Measurements from ENCODE around the gene MYOM3. TPM values are rescaled to one million over a fixed set of nuclear protein-coding genes. Genes with fewer than 3 reads are reported as not detected.

The MYOM3 gene
- total and polyA plus RNA-seq, 2 of the 13 experiments (the other 11 are each of a cell fraction or from before 2014, with no cell fraction given) = 5.8 to 15.3 TPM

- H4K20me1 ChIP-seq (ENCODE audit: insufficient read depth, low read length) = no peaks in the 10 kb centered on the region
- DNase-seq (ENCODE audit: low spot score) (peak; percentile 75), FAIRE-seq (peak; percentile 49), ATAC-seq (peak; percentile 19)
- intact Hi-C loops (cut with micrococcal nuclease; ENCODE audit: unreplicated experiment) = no loop called here
- peak overlapping the region; percentile 66 for H3K4me2 ChIP-seq (ENCODE audit: low read depth, low read length)
- no TSS peak for BruUV-seq (replicated peaks)
- H3K9me3 ChIP-seq (ENCODE audit: low read length) = no peaks in the 10 kb centered on the region
- ChIA-PET CTCF (ENCODE audit: low intra/inter-chr PET ratio, low total read pairs) (no interaction called here), POLR2A (interaction anchor here (1.2 to 4.3 kb wide), 5 partner anchors 11 to 69 kb away, joined by 3 to 44 read pairs (median 7); partner anchors contain the start of gene IL22RA1)
- H2AFZ ChIP-seq (ENCODE audit: low read length) = no peak overlapping the region
- H3K4me1 ChIP-seq (ENCODE audit: insufficient read depth, low read length) = peaks cover 79% of the 10 kb centered on the region
- H3K9ac ChIP-seq (ENCODE audit: insufficient read depth, low read depth, low read length) = no peak overlapping the region
- peak overlapping the region; percentile 79 for H3K27ac ChIP-seq (ENCODE audit: extremely low read length, insufficient read depth, low read length)
- H3K36me3 ChIP-seq (replicated peaks in 1 of 2; ENCODE audit: control insufficient read depth in 1 of 2, insufficient read depth in 2 of 2, low read length in 2 of 2) = no peaks in the 10 kb centered on the region
- in situ Hi-C loops (cut with HindIII; ENCODE audit: extremely low pct_ligation_motif_present, low pct_unique_long_range_greater_than_20kb) = no loop called here
- WGBS (ENCODE audit: low lambda C conversion rate) = 24% methylated on average over 8 of the region's 8 CpGs
- H3K27me3 ChIP-seq (ENCODE audit: control insufficient read depth in 1 of 2, insufficient read depth in 2 of 2, low read length in 2 of 2) = 0 out of 5 replicates have a peak, but pooled peaks cover 0 to under 1% of the 10 kb centered on the region in 2 experiments
- no peaks in the 10 kb centered on the region for H3K79me2 ChIP-seq (ENCODE audit: insufficient read depth, low read length)
- peak overlapping the region in 1 of 3 experiments; percentile 27; a peak in 2 of 6 replicates for H3K4me3 ChIP-seq (replicated peaks in 1 of 3; ENCODE audit: insufficient read depth in 1 of 3, low read depth in 2 of 3, low read length in 3 of 3)
- TF ChIP-seq SKIL (CRISPR knock-in tag; IDR thresholded peaks at IDR 0.05; ENCODE audit: borderline replicate concordance) (peak; percentile 95), SETDB1 (CRISPR knock-in tag; IDR thresholded peaks at IDR 0.05; ENCODE audit: borderline replicate concordance) (no peak), U2AF1 (optimal IDR thresholded peaks at IDR 0.05; ENCODE audit: low read depth, low read length) (no peak), ZNF460 (CRISPR knock-in tag; IDR thresholded peaks at IDR 0.05; ENCODE audit: borderline replicate concordance) (peak; percentile 90), SCMH1 (CRISPR knock-in tag; IDR thresholded peaks at IDR 0.05; ENCODE audit: borderline replicate concordance) (no peak), MTF1 (CRISPR knock-in tag; IDR thresholded peaks at IDR 0.05) (no peak), PRDM15 (CRISPR knock-in tag; IDR thresholded peaks at IDR 0.05) (no peak), NFKB2 (CRISPR knock-in tag; IDR thresholded peaks at IDR 0.05; ENCODE audit: borderline replicate concordance) (no peak), AGO1 (IDR thresholded peaks at IDR 0.05; ENCODE audit: low read depth, low read length, poor library complexity, severe bottlenecking) (no peak), EP300 (IDR thresholded peaks at IDR 0.05; ENCODE audit: low read depth in 2 of 2, low read length in 2 of 2) (peak in 1 of 2 experiments; percentile 84; a peak in 2 of 4 replicates), EP300 (CRISPR knock-in tag; IDR thresholded peaks at IDR 0.05; ENCODE audit: borderline replicate concordance) (peak; percentile 67; the same call in 1 of the 2 replicates), ZFP36L1 (CRISPR knock-in tag; IDR thresholded peaks at IDR 0.05) (no peak), TBP (CRISPR knock-in tag; IDR thresholded peaks at IDR 0.05) (no peak), KDM3A (CRISPR knock-in tag; IDR thresholded peaks at IDR 0.05; ENCODE audit: low read depth) (no peak; the same call in 1 of the 2 replicates), SPEN (CRISPR knock-in tag; IDR thresholded peaks at IDR 0.05; ENCODE audit: low read depth) (no peak), ZC3H4 (CRISPR knock-in tag; IDR thresholded peaks at IDR 0.05; ENCODE audit: borderline replicate concordance) (no peak), TAF1 (CRISPR knock-in tag; IDR thresholded peaks at IDR 0.05) (no peak), LBX2 (CRISPR knock-in tag; IDR thresholded peaks at IDR 0.05; ENCODE audit: borderline replicate concordance) (no peak)
Measured at GRCh38 chr1:24118410-24119242, 6.7 kb upstream of the MYOM3 start.

Measured in HepG2 (cell line).